A673 (cell line): Measurements from ENCODE around the gene HOXC5.

Experiments
- CTCF ChIP-seq: fragments of 300-800, 200-600 bp; sonication (generic); conservative IDR thresholded peaks from 2 replicates; pipeline ENCODE4 v1.5.1; 2017; ENCODE audit warnings: low read depth, mild to moderate bottlenecking, antibody characterized with exemption, low read length, moderate library complexity, mixed read lengths
- EZH2 ChIP-seq: fragments of 200-600 bp; sonication (generic); IDR thresholded peaks from 2 replicates; pipeline ENCODE4 v1.6.1; 2017; ENCODE audit warnings: borderline replicate concordance, low read depth, mild to moderate bottlenecking, mixed read lengths, antibody characterized with exemption, low read length; ENCODE audit not compliant: poor library complexity, severe bottlenecking

GRCh38 chr12:54055552-54055951 lies 22.7 kb downstream of the HOXC5 start:
- TF ChIP-seq CTCF (no peak), EZH2 (no peak)
